Measurements from ENCODE around the gene GPX7.

GRCh38 chr1:52657702-52658101, 55.5 kb downstream of the GPX7 start:
- TF ChIP-seq EZH2 (IDR thresholded peaks at IDR 0.05), result no peak
- TF ChIP-seq POLR2AphosphoS5 (IDR thresholded peaks at IDR 0.05; ENCODE audit: borderline replicate concordance, low read depth, low read length), result no peak
